OCI-LY7 (cell line): ENCODE measurements around the gene SLC6A12. TPM values are rescaled to one million over a fixed set of nuclear protein-coding genes. Genes with fewer than 3 reads are reported as not detected.

Experiments used
- BruUV-seq: library from RNA; stranded (reverse); fragments of 400-500 nt; replicated peaks from 2 replicates; lab custom pipeline; 2021; lab: Mats Ljungman, UMichigan
- CTCF ChIA-PET: fragments of 300-600 bp; sonication (Branson Sonifier 250); formaldehyde crosslinking; loops from one replicate; lab custom pipeline; 2022; ENCODE audit warnings: antibody characterized with exemption; ENCODE audit not compliant: unreplicated experiment; lab: Charles Lee
- POLR2A ChIA-PET: fragments of 300-600 bp; sonication (Branson Sonifier 250); formaldehyde crosslinking; loops from one replicate; lab custom pipeline; 2022; ENCODE audit warnings: antibody characterized with exemption; lab: Charles Lee
- DNase-seq: peaks from one replicate; pipeline ENCODE4 v3.0.0-alpha.2; 2015; ENCODE audit warnings: low spot score
- H2AFZ ChIP-seq: fragments of 200-600 bp; sonication (generic), shearing (Covaris generic); 2 replicates; pipeline ENCODE4 v1.6.1; 2014; ENCODE audit warnings: mild to moderate bottlenecking, antibody characterized with exemption, low read length, moderate library complexity
- H3K27ac ChIP-seq: fragments of 200-600 bp; sonication (generic); 2 replicates; pipeline ENCODE4 v1.5.1; 2014; ENCODE audit warnings: mixed run types, low read depth, mild to moderate bottlenecking, moderate library complexity, low read length, inconsistent platforms; ENCODE audit not compliant: poor library complexity, severe bottlenecking
- H3K36me3 ChIP-seq: fragments of 200-600 bp; sonication (generic); 2 replicates; pipeline ENCODE4 v1.6.1; 2014; ENCODE audit warnings: mild to moderate bottlenecking, antibody characterized with exemption, low read length, moderate library complexity, mixed read lengths; ENCODE audit not compliant: insufficient read depth
- H3K4me1 ChIP-seq: fragments of 200-600 bp; sonication (generic); 2 replicates; pipeline ENCODE4 v1.5.1; 2014; ENCODE audit warnings: mild to moderate bottlenecking, low read length; ENCODE audit not compliant: insufficient read depth, poor library complexity, severe bottlenecking
- H3K4me2 ChIP-seq: fragments of 200-600 bp; sonication (generic); 2 replicates; pipeline ENCODE4 v1.6.1; 2014; ENCODE audit warnings: mild to moderate bottlenecking, low read length
- H3K4me3 ChIP-seq: fragments of 200-600 bp; sonication (generic); 2 replicates; pipeline ENCODE4 v1.5.1; 2014; ENCODE audit warnings: mild to moderate bottlenecking, low read depth, low read length; ENCODE audit not compliant: poor library complexity, severe bottlenecking
- H3K79me2 ChIP-seq: fragments of 200-600 bp; sonication (generic); 2 replicates; pipeline ENCODE4 v1.6.1; 2016; ENCODE audit warnings: low read depth, mild to moderate bottlenecking, low read length, moderate library complexity, mixed read lengths; ENCODE audit not compliant: insufficient read depth
- H3K9me2 ChIP-seq: fragments of 200-600 bp; sonication (generic); 2 replicates; pipeline ENCODE4 v1.6.1; 2016; ENCODE audit warnings: mild to moderate bottlenecking, low read length, mixed read lengths; ENCODE audit not compliant: insufficient read depth
- H3K9me3 ChIP-seq: fragments of 200-600 bp; sonication (generic); 2 replicates; pipeline ENCODE4 v1.6.1; 2014; ENCODE audit warnings: mild to moderate bottlenecking, mixed run types, low read length, mixed read lengths
- H4K20me1 ChIP-seq: fragments of 200-600 bp; sonication (generic); 2 replicates; pipeline ENCODE4 v1.6.1; 2014; ENCODE audit warnings: mild to moderate bottlenecking, antibody characterized with exemption, low read length, moderate library complexity, mixed read lengths; ENCODE audit not compliant: insufficient read depth
- EZH2phosphoT487 ChIP-seq: fragments of 200-600 bp; sonication (generic); IDR thresholded peaks from 2 replicates; pipeline ENCODE4 v1.6.1; 2018; ENCODE audit warnings: low read depth, borderline replicate concordance, mild to moderate bottlenecking, mixed run types, antibody characterized with exemption, low read length, moderate library complexity, mixed read lengths
- intact Hi-C: fragments of 100-400 bp; cut with micrococcal nuclease; formaldehyde crosslinking; loops from one replicate; pipeline ENCODE4 v1.10.0; 2022; ENCODE audit not compliant: unreplicated experiment
- total RNA-seq, 2 experiments: library from RNA; depleted of rRNA in 1 of 2; stranded (reverse); fragments of >200 nt in 1 of 2; shearing (Covaris generic) in 1 of 2; gene quantifications; 2 replicates each; pipeline ENCODE4 v1.2.3, GENCODE V29; 2014 to 2022
- TF ChIP-seq, protein P1 (sequence below): fragments of 200-600 bp; sonication (generic); conservative IDR thresholded peaks from 2 replicates; pipeline ENCODE4 v1.5.1; 2014; ENCODE audit warnings: mild to moderate bottlenecking, antibody characterized with exemption, low read length, moderate library complexity, mixed read lengths

The SLC6A12 gene
- total RNA-seq, 2 experiments from 2014 or later = not detected

DNA sequence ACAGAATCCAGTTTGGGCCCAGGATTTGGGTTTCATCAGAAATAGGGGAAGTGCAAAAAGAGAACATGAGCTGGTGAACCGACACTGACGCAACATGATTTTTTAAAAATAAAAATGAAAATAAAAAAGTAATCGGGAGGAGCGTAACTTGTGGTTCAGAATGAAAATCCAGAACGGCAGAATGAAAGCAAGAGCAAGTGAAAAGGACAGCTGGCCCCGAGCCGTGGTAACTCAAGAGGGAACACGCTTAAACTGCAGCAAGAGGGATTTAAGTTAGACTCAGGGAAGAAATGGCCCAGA is 1.6 kb downstream of the SLC6A12 start:
- Histone ChIP-seq H3K4me1 (no peaks in the 10 kb centered on the region), H3K9me3 (no peaks in the 10 kb centered on the region), H3K36me3 (no peaks in the 10 kb centered on the region), H4K20me1 (no peaks in the 10 kb centered on the region), H3K4me2 (no peak overlapping the region), H3K4me3 (no peak overlapping the region), H3K27ac (no peak overlapping the region), H2AFZ (no peak overlapping the region), H3K9me2 (no peaks in the 10 kb centered on the region), H3K79me2 (no peaks in the 10 kb centered on the region)
- BruUV-seq = no TSS peak
- POLR2A ChIA-PET = interaction anchor here (1.3 kb wide), 1 partner anchor 14 kb away, joined by 3 read pairs; no protein-coding TSS in a partner anchor
- CTCF ChIA-PET = no interaction called here
- no peak for DNase-seq
- TF ChIP-seq, protein P1, sequence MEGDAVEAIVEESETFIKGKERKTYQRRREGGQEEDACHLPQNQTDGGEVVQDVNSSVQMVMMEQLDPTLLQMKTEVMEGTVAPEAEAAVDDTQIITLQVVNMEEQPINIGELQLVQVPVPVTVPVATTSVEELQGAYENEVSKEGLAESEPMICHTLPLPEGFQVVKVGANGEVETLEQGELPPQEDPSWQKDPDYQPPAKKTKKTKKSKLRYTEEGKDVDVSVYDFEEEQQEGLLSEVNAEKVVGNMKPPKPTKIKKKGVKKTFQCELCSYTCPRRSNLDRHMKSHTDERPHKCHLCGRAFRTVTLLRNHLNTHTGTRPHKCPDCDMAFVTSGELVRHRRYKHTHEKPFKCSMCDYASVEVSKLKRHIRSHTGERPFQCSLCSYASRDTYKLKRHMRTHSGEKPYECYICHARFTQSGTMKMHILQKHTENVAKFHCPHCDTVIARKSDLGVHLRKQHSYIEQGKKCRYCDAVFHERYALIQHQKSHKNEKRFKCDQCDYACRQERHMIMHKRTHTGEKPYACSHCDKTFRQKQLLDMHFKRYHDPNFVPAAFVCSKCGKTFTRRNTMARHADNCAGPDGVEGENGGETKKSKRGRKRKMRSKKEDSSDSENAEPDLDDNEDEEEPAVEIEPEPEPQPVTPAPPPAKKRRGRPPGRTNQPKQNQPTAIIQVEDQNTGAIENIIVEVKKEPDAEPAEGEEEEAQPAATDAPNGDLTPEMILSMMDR = no peak
- intact Hi-C loops = no loop called here

DNA sequence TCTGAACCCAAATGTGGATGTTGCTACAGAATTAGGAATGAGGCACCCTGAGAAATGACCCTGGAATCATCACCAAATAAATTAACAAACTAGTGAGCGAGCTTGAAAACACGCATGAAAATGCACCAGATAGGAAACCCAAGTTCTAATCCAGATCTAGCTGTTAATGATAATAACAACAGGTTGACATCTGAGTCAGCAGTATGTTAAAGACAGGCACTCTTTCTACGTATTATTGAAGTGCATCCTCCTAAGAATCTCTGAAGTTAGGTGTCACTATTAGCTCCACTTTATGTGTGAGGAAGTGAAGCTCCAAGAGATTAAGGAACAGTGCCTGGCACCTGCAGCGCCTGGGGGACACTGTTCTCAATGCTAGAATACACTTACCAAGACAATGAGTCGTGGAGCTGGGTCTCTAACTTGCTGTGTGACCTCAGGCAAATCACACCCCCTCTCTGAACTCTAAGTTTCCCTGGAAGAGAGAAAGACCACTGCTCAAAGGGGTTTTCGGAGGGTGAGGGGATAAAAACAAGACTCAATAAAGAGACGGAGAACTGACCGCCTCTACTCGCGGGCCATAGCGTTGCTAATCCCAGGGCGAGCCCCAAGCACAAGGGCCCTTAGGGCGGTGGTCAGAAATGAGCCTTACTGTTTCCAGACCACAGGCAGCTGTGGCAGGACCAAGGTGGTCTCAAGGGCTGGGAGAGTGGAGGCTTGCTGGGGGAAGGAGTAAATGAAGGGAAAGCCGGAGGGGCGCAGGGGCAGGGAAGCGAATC is 2.1 kb downstream of the SLC6A12 start:
- intact Hi-C loops = no loop called here
- ChIA-PET CTCF (no interaction called here), POLR2A (interaction anchor here (0.6 to 1.3 kb wide), 2 partner anchors 13 to 904 kb away, joined by 3 read pairs; no protein-coding TSS in a partner anchor)
- Histone ChIP-seq H3K36me3 (no peaks in the 10 kb centered on the region), H3K27ac (no peak overlapping the region), H2AFZ (no peak overlapping the region), H3K9me3 (no peaks in the 10 kb centered on the region), H4K20me1 (no peaks in the 10 kb centered on the region), H3K4me3 (no peak overlapping the region), H3K9me2 (no peaks in the 10 kb centered on the region), H3K4me1 (no peaks in the 10 kb centered on the region), H3K4me2 (no peak overlapping the region), H3K79me2 (no peaks in the 10 kb centered on the region)
- TF ChIP-seq, protein P1 = no peak
- TF ChIP-seq EZH2phosphoT487 = no peak
- DNase-seq = no peak
- BruUV-seq = no TSS peak

DNA sequence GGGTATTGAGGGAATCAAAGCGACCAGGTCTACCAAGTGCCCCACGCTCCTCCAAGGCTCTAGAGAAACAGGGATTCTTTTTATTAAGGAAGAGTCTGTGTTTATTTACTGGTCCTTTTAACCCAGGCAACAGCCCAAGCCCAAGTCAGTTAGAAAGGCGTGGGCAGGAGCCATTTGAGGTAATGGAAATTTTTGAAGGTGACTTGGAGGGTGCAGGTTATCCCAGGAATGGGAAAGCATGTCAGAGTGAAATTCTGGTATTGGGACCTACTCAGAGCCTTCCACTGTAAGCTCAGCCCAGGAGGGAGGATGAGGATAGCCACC is 2.9 kb downstream of the SLC6A12 start:
- DNase-seq = no peak
- no TSS peak for BruUV-seq
- POLR2A ChIA-PET = interaction anchor here (0.6 kb wide), 1 partner anchor 905 kb away, joined by 3 read pairs; no protein-coding TSS in a partner anchor
- Histone ChIP-seq H3K9me3 (no peaks in the 10 kb centered on the region), H3K9me2 (no peaks in the 10 kb centered on the region), H3K4me3 (no peak overlapping the region), H3K79me2 (no peaks in the 10 kb centered on the region), H3K4me2 (no peak overlapping the region), H3K4me1 (no peaks in the 10 kb centered on the region), H3K27ac (no peak overlapping the region), H2AFZ (no peak overlapping the region), H4K20me1 (no peaks in the 10 kb centered on the region), H3K36me3 (no peaks in the 10 kb centered on the region)
- intact Hi-C loops = no loop called here
- TF ChIP-seq, protein P1 = no peak
- no peak for TF ChIP-seq EZH2phosphoT487
- CTCF ChIA-PET = no interaction called here
